HepG2 (cell line): Measurements from ENCODE around the gene RCC1. TPM values are rescaled to one million over a fixed set of nuclear protein-coding genes. Genes with fewer than 3 reads are reported as not detected.

ENCODE experiments used
- ATM ChIP-seq: fragments of 450-650 bp; IDR thresholded peaks from 2 replicates; pipeline ENCODE4 v1.7.1; 2017; ENCODE audit warnings: mild to moderate bottlenecking, borderline replicate concordance
- KAT7 ChIP-seq: IDR thresholded peaks from 2 replicates; pipeline ENCODE4 v1.6.1; 2018; ENCODE audit warnings: borderline replicate concordance, missing compliant biosample characterization
- KDM1A ChIP-seq: IDR thresholded peaks from 2 replicates; pipeline ENCODE4 v1.6.1; 2016; ENCODE audit warnings: missing compliant biosample characterization
- MBNL3 ChIP-seq: fragments of 250-450 bp; sonication (Bioruptor Pico); conservative IDR thresholded peaks from 2 replicates; pipeline ENCODE4 v1.8.0; 2022; ENCODE audit warnings: mild to moderate bottlenecking, inconsistent platforms
- NAIF1 ChIP-seq: sonication (generic); formaldehyde crosslinking; IDR thresholded peaks from 2 replicates; pipeline ENCODE4 v1.5.0; 2020; ENCODE audit warnings: mild to moderate bottlenecking, missing genetic modification reagents, borderline replicate concordance
- NFE2 ChIP-seq: sonication (generic); formaldehyde crosslinking; IDR thresholded peaks from 2 replicates; pipeline ENCODE4 v1.4.0; 2020; ENCODE audit warnings: missing genetic modification reagents
- PAWR ChIP-seq: sonication (generic); formaldehyde crosslinking; IDR thresholded peaks from 2 replicates; pipeline ENCODE4 v1.4.0; 2020; ENCODE audit warnings: missing genetic modification reagents, mild to moderate bottlenecking, borderline replicate concordance
- PRDM15 ChIP-seq: sonication (generic); formaldehyde crosslinking; IDR thresholded peaks from 2 replicates; pipeline ENCODE4 v1.4.0; 2020; ENCODE audit warnings: missing genetic modification reagents
- PRDM4 ChIP-seq: sonication (generic); formaldehyde crosslinking; IDR thresholded peaks from 2 replicates; pipeline ENCODE4 v1.9.0; 2021; ENCODE audit warnings: missing genetic modification reagents, borderline replicate concordance
- REL ChIP-seq: sonication (generic); formaldehyde crosslinking; conservative IDR thresholded peaks from 2 replicates; pipeline ENCODE4 v1.8.0; 2022; ENCODE audit warnings: mild to moderate bottlenecking, missing genetic modification reagents, moderate library complexity
- RFXAP ChIP-seq: sonication (generic); formaldehyde crosslinking; IDR thresholded peaks from 2 replicates; pipeline ENCODE4 v1.4.0; 2020; ENCODE audit warnings: missing genetic modification reagents, borderline replicate concordance
- SIN3A ChIP-seq: IDR thresholded peaks from 2 replicates; pipeline ENCODE4 v1.6.1; 2011; ENCODE audit warnings: low read depth, mild to moderate bottlenecking, control low read depth, low read length, borderline replicate concordance
- SIX1 ChIP-seq: sonication (generic); formaldehyde crosslinking; IDR thresholded peaks from 2 replicates; pipeline ENCODE4 v1.4.0; 2020; ENCODE audit warnings: missing genetic modification reagents, borderline replicate concordance
- SPEN ChIP-seq: sonication (generic); formaldehyde crosslinking; IDR thresholded peaks from 2 replicates; pipeline ENCODE4 v1.5.1; 2020; ENCODE audit warnings: low read depth, mild to moderate bottlenecking, missing genetic modification reagents
- SRSF9 ChIP-seq: fragments of 200-400 bp; formaldehyde crosslinking; IDR thresholded peaks from 2 replicates; pipeline ENCODE4 v1.6.1; 2018; ENCODE audit warnings: borderline replicate concordance, mild to moderate bottlenecking, low read depth, low read length; ENCODE audit not compliant: insufficient read depth, poor library complexity, severe bottlenecking
- SSRP1 ChIP-seq: IDR thresholded peaks from 2 replicates; pipeline ENCODE4 v1.6.1; 2016; ENCODE audit warnings: control low read depth
- ZMAT5 ChIP-seq: sonication (generic); formaldehyde crosslinking; IDR thresholded peaks from 2 replicates; pipeline ENCODE4 v1.5.0; 2020; ENCODE audit warnings: mild to moderate bottlenecking, low read depth, missing genetic modification reagents, borderline replicate concordance
- ZNF136 ChIP-seq: sonication (generic); formaldehyde crosslinking; IDR thresholded peaks from 2 replicates; pipeline ENCODE4 v1.8.1; 2022; ENCODE audit warnings: low read depth, mild to moderate bottlenecking, moderate library complexity, missing genetic modification reagents
- ZNF451 ChIP-seq: sonication (generic); formaldehyde crosslinking; IDR thresholded peaks from 2 replicates; pipeline ENCODE4 v1.5.0; 2020; ENCODE audit warnings: mild to moderate bottlenecking, missing genetic modification reagents
- ZNF674 ChIP-seq: sonication (generic); formaldehyde crosslinking; IDR thresholded peaks from 2 replicates; pipeline ENCODE4 v1.5.0; 2020; ENCODE audit warnings: low read depth, mild to moderate bottlenecking, missing genetic modification reagents
- ZNF839 ChIP-seq: sonication (generic); formaldehyde crosslinking; IDR thresholded peaks from 2 replicates; pipeline ENCODE4 v1.4.0; 2020; ENCODE audit warnings: missing genetic modification reagents, mild to moderate bottlenecking, borderline replicate concordance
- polyA plus RNA-seq, 8 experiments: library from polyadenylated mRNA; depleted of rRNA in 3 of 8; stranded (reverse) in 7 of 8; unstranded in 1 of 8; fragments of >200 nt; fragmentation: Illumina TruSeq in 4 of 8; extraction: Trizol in 4 of 8; gene quantifications; 2 replicates each; pipeline versions ENCODE4 v1.2.1 to v1.2.3, GENCODE V29; 2011 to 2016; ENCODE audit warnings: low read depth in 4 of 8, missing spikeins in 1 of 8, mixed read lengths in 1 of 8; ENCODE audit not compliant: insufficient read depth in 1 of 8
- total RNA-seq, 5 experiments: library from RNA; depleted of rRNA; stranded (reverse); fragments of >200 nt; fragmentation: Illumina TruSeq; extraction: Trizol; gene quantifications; 2 replicates each; pipeline ENCODE4 v1.2.3, GENCODE V29; 2016; ENCODE audit warnings: low read depth in 1 of 5

The RCC1 gene
- total and polyA plus RNA-seq, 2 of the 13 experiments (the other 11 are each of a cell fraction or from before 2014, with no cell fraction given): 47.2 to 80.8 TPM

GRCh38 chr1:28507646-28508434 lies 2.0 kb downstream of the RCC1 start (continued):
- TF ChIP-seq KAT7 (CRISPR knock-in tag): peak; percentile 82; the same call in 1 of the 2 replicates
- no peak for TF ChIP-seq REL
- TF ChIP-seq ZNF451: no peak
- 0 out of 2 replicates have a peak, but pooled peaks have one; percentile 37 for TF ChIP-seq NAIF1 (CRISPR knock-in tag)
- TF ChIP-seq SIN3A: no peak
- TF ChIP-seq ZMAT5 (CRISPR knock-in tag): no peak
- TF ChIP-seq SSRP1: no peak
- TF ChIP-seq PRDM15: no peak
- no peak for TF ChIP-seq MBNL3 (CRISPR knock-in tag)
- no peak for TF ChIP-seq RFXAP (CRISPR knock-in tag)
- no peak for TF ChIP-seq SRSF9
- TF ChIP-seq KDM1A: no peak
- no peak for TF ChIP-seq ATM
- TF ChIP-seq SIX1 (CRISPR knock-in tag): no peak
- no peak for TF ChIP-seq ZNF839 (CRISPR knock-in tag)
- no peak for TF ChIP-seq PRDM4 (CRISPR knock-in tag)
- TF ChIP-seq NFE2 (CRISPR knock-in tag): no peak
- no peak for TF ChIP-seq ZNF136
- no peak for TF ChIP-seq PAWR
- TF ChIP-seq ZNF674: no peak
- no peak for TF ChIP-seq SPEN
